ENCODE data around the gene TMEM119.
"Not testable (repeated sequence)": the region's sequence is repeated elsewhere in the genome, so short reads cannot be mapped to it uniquely, and the experiment has no call there.

TMEM119 gene

DNA sequence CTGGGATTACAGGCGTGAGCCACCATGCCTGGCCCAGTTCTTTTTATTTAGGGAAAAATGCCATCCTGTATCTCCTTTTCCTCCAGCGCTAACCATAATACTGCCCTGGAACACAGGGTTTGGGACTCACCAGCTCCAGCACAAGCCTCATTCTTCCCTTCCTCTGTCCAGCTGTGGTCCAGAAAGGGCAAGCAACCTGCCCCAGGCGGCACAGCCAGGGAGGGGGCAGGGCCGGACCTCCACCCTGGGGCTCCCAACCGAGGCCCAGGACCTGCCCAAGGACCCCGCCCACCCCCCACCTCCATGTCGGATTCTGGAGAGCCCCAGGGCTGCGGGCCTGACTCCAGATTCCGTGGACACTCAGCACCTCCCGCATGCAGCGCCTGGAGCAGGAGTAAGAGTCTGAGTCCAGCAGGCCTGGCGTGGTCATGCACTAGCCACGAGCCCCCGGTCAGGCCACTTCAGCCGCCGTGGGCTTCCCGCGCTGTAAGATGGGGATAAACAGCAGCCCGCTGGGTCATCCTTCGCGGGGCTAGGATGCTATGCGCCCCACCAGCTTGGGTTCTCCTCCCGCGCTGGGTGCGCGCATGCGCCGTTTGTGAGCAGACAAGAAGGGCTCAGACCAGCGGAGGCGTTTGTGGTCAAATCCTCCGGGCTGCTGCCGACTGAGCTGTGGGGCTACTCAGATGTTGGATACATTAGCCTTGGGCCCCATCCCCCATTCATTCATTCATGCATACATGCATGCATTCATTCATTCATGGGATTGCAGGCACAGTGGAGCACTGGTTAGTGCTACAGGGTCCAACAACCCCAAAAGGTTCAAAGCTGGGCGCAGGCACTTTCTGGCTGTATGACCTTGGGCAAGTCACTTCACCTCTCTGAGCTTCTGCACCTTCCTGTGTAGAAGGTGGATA is 16.3 kb downstream of the TMEM119 start:
- no peak for FAIRE-seq

DNA sequence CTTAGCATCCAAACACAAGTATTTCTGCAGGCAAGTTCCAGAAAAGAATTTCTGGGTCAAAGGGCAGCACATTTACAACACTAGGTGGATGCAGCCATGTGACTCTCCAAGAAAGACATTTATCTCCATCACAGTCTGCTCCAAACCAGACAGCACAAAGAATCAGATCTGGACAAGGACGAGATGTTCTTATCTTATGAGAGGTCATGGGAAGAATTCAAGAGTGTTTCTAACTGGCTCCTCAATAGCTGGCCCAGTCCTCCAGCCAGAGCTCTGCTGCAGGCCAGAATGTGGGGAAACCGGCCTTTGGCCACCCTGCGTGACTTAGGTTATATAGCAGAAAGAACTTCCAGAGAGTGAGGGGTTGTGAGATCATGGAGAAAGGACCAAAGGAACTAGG is 17.4 kb downstream of the TMEM119 start:
- no peak for FAIRE-seq

DNA sequence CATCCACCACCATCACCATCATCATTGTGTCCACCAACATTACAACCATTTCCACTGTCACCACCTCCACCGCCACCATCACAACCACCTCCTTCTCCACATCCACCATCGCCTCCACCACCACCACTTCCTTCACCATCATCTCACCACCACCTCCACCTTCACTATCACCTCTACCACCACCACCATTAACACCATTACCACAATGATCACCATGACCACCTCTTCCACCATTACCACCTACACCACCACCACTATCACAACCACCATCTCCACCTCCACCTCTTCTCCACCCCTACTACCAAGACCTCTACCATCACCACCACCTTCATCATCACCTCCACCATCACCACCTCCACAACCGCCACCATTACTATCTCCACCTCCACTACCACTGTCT is 19.1 kb downstream of the TMEM119 start:
- no peak for FAIRE-seq

DNA sequence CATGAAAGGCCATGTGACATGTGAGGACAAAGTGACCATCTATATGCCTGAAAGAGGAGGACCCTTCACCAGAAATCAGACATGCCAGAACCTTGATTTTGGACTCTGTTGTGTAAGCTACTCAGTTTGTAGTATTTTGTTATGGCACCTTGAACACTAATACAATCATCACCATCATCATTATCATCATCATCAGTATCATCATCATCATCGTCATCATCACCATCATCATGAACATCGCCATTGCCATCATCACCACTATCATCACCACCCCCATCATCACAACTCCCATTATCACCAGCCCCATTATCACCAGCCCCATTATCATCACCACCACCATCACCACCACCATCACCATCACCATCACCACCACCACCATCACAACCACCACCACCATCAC is 19.6 kb downstream of the TMEM119 start:
- no peak for FAIRE-seq

DNA sequence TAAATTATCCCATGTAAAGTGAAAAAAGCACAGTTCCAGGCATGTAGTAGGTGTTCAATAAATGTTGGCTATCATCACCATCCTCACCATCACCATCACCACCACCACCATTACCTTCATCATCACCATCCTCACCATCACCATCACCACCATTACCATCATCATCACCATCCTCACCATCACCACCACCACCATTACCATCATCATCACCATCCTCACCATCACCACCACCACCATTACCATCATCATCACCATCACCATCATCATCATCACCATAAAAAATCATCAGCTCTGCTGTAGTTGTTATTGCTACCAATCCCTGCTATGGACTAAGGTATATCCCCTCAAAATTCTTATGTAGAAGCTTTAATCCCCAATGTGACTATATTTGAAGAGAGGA is 20.4 kb downstream of the TMEM119 start:
- no peak for FAIRE-seq

DNA sequence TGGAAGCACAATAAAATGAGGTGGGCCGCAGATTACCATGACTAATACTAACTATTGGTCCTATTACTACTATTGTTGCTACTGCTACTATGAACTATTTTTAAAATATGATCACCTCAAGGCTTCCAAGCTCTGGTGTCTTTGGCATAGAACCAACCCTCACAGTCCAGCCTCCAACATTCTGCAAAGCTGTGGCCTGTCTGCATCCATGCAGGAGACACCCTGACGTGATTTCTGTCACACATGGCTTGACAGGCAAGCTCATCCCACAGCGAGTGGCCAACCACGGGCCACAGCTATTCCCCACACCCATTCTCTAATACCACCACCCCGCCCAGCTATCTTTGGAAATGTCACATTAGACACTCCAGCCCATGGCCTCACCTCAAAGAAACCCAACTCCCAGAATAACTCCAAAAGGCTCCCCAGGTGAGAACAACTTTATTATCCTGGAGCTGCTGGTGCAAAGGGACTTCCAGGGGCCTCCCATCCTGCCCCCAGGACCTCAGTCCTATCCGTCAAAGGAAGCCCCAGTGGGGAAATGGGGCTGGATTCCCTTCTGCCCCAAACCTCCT is 21.1 kb downstream of the TMEM119 start:
- FAIRE-seq, result no peak

DNA sequence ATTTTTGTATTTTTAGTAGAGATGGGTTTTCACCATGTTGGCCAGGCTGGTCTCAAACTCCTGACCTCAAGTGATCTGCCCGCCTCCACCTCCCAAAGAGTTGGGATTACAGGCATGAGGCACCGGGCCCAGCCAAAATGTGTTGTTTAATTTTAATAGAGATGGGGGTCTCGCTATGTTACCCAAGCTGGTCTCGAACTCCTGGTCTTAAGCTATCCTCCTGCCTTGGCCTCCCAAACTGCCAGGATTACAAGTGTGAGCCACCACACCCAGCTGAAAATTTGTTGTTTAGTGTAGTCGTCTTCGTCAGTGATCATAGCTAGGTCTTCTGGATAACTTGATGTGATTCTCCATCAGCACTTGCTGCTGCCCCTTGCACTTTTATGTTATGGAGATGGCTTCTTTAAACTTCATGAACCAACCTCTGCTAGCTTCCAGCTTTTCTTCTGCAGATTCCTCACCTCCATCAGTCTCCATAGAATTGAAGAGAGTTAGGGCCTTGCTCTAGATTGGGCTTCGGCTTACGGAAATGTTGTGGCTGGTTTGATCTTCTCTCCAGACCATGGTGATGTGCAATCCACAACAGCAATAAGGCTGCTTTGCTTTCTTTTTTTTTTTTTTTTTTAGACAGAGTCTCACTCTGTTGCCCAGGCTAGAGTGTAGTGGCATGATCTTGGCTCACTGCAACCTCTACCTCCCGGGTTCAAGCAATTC is 22.5 kb downstream of the TMEM119 start:
- no peak for FAIRE-seq

DNA sequence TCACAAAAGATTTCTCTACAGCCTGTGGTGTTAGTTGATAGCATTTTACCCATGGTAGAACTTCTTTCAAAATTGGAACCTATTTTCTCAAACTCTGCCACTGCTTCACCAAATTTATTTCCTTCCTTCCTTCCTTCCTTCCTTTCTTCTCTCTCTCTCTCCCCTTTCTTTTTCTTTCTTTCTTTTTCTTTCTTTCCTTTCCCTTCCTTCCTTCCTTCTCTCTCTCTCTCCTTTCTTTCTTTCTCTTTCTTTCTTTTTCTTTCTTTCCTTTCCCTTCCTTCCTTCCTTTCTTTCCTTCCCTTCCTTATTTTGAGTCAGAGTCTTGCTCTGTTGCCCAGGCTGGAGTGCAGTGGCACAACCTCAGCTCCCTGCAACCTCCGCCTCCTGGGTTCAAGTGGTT is 23.6 kb downstream of the TMEM119 start:
- FAIRE-seq, result not testable (repeated sequence)

DNA sequence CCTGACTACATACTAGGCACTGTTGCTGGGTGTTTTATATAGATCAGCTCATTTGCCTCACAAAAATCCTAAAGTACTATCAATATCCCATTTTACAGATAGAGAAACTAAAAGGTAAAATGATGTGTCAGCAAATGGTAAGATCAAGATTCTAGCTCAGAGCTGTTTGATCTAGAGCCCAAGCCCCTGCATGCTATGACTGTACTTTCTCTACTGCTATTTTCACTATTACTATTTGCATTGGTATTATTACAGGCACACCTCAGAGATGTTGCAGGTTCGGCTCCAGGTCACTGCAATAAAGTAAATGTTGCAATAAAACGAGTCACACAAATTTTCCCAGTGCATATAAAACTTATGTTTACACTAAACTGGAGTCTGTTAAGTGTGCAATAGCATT is 24.6 kb downstream of the TMEM119 start:
- no peak for FAIRE-seq

DNA sequence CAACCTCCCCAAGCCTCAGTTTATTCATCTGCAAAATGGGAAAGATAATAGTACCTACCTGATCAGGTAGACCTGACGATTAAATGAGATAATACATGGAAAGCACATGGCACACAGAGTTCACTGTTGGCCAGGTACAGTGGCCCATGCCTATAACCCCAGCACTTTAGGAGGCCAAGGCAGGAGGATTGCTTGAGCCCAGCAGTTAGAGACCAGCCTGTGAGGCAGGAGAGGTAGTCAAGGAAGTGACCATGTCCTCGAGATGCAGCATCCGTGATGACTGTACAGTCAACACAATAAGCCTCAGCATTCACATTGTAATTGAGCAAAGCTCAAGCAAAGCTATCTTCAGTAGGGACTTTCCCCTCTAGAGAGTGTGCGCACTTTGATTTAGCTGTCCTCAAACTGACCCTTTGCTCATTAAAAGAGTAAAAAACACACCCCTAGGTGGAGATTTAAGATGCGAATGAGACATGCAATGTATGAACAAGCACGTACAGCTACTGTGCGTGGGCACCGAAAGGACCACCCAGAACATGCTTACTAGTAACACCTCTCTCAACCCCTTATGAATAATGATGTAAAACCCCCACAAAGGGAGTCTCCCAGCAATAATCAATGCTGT is 25.6 kb downstream of the TMEM119 start:
- FAIRE-seq, result no peak

DNA sequence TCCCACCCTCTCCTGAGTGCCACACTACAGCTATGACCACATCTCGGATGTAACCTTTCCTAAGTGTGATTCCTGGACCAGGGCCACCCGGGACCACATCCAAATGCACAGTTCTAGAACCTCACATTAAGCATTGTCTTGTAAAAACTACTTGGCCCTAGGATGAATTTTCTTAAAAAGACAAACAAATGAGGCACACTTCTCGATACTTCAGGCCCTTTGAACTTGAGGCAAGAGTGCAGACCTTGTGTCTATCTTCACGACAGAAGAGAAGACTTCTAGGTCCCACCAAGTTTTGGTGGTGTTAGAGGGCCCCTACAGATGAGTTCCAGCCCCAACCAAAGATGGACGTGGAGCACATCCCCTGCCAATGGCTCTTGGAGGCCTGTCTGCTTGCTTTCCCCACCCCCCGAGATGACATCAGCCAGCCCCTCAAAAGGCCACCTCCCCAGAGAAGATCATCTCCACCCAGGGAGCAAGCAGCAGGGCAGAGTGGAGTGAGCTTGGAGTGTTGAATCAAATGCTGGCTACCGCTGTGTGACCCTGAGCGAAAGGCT is 26.2 kb downstream of the TMEM119 start:
- no peak for FAIRE-seq

DNA sequence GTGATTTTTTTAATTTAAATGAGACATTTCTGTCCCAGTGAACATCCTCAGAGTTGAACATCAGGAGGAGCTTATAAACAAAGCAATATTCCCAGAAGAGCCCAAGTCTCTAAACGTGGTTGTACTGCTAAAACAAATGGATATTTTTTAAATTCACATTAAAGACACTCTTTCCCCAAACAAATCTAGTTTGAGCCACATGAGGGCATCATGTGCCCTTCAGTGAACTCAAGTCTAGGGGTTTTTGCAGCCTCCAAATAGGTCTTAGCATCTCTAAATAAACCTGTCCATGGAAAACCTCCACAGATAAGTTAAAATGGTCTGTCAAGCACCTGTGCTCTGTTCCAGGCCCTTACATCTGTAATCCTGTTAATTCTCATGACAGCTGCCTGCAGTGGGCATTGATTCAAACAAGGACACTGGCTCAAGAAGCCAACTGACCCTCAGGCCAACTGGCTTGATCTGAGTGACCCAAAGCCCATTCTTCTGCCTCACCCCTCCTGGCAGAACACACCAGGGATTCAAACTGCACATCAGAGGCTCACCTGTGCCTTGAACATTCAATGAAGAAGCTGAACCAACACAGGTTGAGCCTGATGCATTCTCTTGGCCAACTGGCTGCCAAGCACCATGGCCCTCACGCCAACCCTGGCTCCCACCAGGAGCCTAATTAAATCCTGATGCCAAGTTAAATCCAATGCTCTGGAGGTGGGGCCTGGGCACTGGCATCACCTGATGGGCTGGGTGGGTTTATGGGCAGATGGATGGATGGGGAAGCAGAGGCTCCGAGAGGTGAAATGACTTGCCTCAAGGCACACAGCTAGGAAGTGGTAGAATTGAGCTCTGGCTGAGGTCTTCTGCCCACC is 26.9 kb downstream of the TMEM119 start:
- FAIRE-seq, result no peak

DNA sequence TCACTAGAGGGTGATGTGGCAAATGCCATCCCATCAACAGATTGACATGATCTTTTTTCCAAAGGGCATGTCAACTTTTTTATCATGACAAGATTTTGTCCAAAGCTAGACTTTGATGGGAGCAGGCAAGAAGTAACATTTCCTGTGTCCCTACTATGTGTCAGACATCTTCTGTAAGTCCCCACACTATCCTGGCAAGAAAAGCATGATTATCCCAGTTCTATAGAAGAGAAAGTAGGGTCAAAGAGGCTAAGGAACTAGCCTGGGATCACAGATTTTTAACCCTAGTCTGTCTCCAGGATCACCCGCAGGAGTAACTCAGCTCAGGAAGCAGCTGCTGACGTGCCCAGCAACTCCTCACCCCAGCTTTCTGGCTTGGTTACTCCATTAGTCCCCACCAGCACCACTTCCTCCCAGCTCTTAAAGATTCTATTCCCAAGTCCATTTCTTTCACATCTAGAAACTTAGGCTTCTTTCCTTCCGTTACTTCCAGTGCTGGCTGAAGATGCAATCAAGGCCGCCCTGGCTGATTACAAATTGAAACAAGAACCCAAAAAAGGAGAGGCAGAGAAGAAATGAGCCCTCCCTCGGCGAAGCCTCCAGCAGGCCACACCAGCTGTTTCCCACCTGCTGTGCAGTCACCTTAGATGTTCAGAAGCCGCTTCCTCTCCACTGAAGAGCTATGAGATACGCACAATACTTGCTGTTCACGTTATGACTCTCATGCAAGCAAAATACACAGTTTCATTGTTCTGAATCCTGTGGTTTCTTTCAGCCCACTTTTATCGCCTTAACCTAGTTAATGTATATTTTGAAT is 29.3 kb downstream of the TMEM119 start:
- FAIRE-seq, result no peak

DNA sequence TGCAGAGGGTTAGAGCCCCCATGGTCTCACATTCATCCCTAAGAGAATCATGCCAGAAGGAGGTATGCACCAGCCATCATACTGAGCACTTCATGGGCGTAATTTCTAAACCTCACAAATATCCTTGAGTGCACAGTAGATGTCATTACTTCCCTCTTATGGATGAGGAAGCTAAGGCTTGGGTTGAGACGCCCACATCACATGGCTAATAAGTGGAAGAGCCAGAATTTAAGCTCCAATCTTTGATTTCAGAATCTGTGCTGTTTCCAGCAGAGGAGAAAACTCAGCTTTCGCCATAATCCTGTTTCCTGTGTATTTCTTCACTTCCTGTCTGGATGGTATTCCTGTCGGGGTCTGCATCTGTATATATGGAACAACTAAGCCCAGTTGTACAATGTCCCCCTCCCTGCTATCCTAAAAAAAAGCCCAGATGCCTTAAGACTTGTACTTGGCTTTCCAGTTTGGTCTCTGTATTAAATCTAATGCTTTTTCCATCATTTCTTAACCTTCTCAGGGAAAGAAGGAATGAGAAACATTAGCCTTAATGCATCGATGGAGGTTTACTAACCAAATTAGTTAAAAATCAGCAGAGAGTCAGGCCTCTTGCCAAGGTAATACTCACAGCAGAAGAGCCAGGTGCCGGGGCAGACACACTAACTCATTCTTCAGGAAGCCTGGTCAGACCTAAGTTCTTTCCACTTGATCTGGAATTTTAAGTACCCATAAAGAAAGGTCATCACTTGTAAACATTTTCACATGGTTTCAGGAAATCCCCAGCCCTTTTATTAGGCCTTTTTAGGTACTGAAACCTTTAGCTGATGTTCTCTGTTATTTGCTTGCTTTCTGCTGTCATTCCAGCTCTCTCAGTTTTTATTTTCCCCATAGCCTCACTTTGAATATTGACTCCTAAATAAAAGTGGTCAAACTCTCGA is 30.2 kb downstream of the TMEM119 start:
- FAIRE-seq, result no peak

DNA sequence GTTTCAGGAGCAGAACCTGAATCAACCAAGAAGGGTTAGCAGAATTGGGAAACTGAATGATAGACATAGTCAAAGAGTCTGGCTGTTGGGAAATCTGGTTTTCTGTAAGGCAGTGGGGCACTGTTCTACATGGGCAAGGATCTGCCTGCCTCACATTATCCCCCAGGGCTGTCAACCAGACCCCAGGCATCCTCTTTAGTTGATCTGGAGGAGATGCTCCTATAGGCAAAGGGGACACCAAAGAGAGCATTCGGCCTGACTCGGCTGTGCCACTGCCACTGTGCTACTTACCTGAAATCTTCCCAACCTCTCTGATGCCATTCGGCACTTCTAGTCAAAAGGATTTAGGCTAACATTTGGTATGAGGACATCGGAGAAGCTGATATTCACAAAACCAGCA is 31.4 kb downstream of the TMEM119 start:
- FAIRE-seq, result no peak

DNA sequence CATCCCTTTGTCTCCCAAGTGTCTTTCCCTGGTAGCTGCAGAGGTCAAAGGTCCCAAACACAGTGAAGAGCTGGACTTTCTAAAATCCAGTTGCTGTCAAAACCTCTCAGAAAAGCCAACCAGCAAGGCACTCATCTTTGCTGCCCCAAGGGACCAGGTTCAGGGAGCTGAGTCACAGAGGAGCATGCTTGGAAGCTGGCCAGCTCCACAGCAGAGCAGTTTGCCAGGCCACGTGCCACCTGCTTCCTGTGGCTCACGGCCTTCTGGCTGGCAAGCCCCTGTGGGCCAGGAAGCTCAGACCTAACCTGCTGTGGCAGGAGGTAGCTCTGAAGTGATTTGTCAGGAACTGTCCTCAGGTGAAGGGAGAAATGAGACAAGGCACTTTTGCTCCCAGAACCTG is 31.9 kb downstream of the TMEM119 start:
- FAIRE-seq, result no peak

DNA sequence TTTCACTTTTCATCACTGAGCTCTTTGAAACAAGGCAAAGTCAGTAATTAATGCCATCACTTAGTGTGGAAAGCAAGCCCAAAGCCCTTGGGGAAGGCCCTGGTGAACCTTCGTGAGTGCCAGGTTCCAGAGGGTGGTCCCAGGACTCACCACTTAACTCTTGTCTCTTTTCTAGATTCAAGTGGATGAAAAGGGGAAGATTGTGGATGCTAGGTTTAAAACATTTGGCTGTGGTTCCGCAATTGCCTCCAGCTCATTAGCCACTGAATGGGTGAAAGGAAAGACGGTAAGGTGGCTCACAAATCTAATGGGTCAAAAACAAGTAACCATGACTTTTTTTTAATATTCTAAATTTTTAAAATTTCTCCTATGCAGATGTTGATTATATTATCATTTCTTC is 32.7 kb downstream of the TMEM119 start:
- FAIRE-seq, result no peak

DNA sequence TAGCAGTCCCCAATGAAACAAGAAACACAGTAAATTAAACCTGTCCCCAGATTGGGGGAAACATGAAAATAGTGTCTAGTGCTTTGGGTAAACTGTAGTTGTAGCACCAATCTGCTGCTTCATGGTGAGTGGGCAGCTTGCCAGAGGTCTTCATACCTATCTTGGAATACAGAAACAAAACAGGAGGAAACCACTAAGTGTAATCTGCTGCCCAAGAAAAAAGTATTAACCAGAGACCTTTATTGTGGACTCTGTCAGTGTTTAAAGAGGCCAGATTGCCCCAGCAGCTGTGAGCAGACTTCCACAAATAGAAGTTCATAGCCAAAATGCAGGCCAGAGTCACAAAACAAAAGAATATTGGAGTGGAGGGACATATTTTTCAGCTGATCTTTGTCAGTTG is 33.2 kb downstream of the TMEM119 start:
- no peak for FAIRE-seq

DNA sequence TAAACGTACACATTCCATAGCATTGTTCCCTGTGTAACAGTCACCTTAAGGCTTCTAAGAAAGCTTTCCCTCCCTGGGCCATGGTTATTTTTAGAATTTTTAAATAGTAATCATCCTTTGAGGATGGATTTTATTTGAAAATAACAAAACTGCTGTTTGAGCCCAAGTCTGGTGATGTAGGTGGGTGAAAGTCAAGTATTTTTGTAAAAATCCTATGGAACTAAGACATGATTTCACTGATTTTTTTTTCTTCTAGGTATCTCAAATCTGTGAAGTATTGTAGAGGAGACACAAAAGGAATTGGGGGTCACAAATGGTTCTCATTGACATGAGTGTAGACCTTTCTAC is 34.1 kb downstream of the TMEM119 start:
- FAIRE-seq, result no peak

DNA sequence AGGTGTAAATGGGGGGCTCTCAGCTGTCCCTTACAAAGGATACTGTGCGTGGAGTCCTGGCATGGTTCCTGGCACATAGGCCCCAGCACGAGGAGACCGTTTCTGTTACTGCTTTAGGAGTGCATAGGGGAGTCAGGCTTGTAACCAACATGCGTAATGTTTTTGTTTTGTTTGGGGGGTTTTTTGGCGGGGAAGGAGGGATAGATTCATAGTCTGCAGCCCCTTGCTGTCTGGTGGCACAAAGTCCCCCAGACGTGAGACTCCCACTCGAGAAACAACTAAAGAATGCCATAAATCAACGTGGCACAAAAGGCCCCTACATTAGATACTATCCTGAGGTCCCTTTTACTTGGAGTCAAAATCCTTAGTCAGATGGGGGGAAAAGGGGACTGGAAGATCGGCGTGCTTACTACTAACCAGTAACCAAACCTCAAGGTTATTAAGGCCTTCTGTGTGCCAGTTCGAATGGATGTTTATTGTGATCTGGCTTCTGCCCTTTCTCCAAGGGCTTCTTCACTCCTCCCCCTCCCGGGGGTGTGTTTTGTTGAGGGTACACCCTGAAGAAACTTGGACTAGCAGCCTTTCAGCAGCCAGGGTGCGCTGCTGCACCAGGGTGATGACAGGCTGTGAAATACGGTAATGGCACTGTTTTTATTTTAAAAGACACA is 34.6 kb downstream of the TMEM119 start:
- FAIRE-seq, result no peak
